Fibroblast of villous mesenchyme (primary cell): ENCODE results near the gene STAM. TPM values are rescaled to one million over a fixed set of nuclear protein-coding genes. Genes with fewer than 3 reads are reported as not detected.

Experiments
- DNase-seq: peaks from one replicate; pipeline ENCODE4 v3.0.0-alpha.2; 2010; ENCODE audit warnings: low read depth
- H3K4me3 ChIP-seq: 2 replicates; pipeline ENCODE4 v1.5.1; 2011; ENCODE audit warnings: low read depth, mild to moderate bottlenecking, low read length
- total RNA-seq: library from RNA; depleted of rRNA; stranded (reverse); fragments of >200 nt; gene quantifications from 2 replicates; pipeline ENCODE4 v1.2.3, GENCODE V29; 2012
- TF ChIP-seq, protein P1 (sequence below): IDR thresholded peaks from 2 replicates; pipeline ENCODE4 v1.5.1; 2012; ENCODE audit warnings: low read depth, mild to moderate bottlenecking, low read length; ENCODE audit not compliant: insufficient read depth

The STAM gene
- total RNA-seq, 1 donor, result 46.6 TPM

DNA sequence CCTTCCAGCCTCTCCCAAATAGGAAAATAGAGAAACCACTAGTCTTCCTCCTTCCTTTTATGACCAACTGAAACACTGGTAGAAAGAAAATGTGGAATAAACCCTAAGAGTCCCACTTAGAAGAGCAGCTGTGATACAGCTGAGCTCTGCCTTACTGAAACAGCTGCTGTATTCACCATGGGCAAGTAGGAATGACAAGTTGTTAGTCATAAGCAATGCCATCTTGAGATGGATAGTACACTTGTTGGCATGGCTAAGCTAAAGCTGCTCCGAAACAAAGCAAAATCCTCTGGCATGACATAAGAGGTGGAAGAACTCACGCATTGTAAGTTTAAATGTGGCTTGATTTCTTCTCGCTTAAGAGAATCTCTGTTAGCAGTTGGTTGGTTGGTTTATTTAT is 59.8 kb downstream of the STAM start:
- DNase-seq, result no peak
- H3K4me3 ChIP-seq, result no peak overlapping the region
- TF ChIP-seq, protein P1, sequence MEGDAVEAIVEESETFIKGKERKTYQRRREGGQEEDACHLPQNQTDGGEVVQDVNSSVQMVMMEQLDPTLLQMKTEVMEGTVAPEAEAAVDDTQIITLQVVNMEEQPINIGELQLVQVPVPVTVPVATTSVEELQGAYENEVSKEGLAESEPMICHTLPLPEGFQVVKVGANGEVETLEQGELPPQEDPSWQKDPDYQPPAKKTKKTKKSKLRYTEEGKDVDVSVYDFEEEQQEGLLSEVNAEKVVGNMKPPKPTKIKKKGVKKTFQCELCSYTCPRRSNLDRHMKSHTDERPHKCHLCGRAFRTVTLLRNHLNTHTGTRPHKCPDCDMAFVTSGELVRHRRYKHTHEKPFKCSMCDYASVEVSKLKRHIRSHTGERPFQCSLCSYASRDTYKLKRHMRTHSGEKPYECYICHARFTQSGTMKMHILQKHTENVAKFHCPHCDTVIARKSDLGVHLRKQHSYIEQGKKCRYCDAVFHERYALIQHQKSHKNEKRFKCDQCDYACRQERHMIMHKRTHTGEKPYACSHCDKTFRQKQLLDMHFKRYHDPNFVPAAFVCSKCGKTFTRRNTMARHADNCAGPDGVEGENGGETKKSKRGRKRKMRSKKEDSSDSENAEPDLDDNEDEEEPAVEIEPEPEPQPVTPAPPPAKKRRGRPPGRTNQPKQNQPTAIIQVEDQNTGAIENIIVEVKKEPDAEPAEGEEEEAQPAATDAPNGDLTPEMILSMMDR, result no peak

DNA sequence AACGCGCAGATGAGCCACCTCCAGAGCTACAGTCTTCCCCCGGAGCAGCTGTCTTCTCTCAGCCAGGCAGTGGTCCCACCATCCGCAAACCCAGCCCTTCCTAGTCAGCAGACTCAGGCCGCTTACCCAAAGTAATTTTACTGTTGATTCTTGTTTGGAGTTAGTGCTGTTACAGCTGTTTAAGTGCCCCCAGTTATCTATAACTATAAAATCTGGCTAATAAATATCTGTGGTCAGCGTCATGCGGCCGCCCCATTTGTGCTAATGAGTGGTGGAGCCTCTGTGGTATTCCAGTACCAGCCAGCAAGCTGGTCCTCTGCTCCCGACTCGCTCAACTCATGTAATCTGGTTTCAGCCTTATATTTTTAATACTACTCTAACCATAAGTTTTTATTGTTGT is 64.9 kb downstream of the STAM start:
- peak; percentile 92 for DNase-seq
- TF ChIP-seq, protein P1, result no peak
- H3K4me3 ChIP-seq, result no peak overlapping the region

GRCh38 chr10:17709492-17709891 is 65.5 kb downstream of the STAM start:
- TF ChIP-seq, protein P1, result no peak
- peak; percentile 24 for DNase-seq
- H3K4me3 ChIP-seq, result no peak overlapping the region

DNA sequence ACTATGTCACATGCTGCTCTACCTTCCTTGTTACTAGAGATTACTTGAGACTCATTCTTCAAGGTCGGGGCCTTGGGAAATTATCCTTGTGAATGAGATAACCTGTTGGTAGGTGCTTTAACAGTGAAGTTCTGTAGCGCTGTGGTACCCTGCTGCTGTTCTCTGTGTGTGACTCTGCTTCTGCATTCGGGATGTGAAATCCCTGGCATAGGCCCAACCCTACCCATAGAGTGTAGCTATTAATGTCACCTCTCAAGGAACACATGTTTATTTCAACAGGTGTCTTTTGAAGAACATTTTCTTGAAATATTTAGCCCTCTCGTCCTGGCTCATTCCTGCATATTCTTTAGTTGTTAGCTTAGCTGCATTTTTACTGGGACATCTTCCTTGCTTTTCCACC is 66.2 kb downstream of the STAM start:
- no peak for DNase-seq
- H3K4me3 ChIP-seq, result no peak overlapping the region
- TF ChIP-seq, protein P1, result no peak

DNA sequence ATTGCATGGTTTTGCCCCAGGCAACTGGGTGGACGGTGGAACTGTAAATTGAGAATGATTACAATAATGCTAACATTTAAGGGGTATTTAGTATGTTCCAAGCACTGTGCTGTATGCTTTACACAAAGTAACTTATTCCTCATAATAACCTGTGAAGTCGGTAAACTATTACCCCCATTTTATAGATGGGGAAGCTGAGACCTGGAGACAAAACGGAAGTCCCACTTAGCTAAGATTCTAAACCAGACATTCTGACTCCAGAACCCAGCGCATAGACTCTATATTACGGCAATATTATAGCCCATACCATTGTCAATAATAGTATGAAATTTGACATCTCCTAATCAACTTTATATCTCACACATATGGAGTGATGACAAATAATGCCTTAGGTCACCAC is 68.1 kb downstream of the STAM start:
- DNase-seq, result no peak
- TF ChIP-seq, protein P1, result no peak
- no peak overlapping the region for H3K4me3 ChIP-seq

- H3K4me3 ChIP-seq, result no peak overlapping the region
Measured at GRCh38 chr10:17712717-17713471, 68.9 kb downstream of the STAM start.

More at GRCh38 chr10:17712717-17713471, 68.9 kb downstream of the STAM start:
- TF ChIP-seq, protein P1, result no peak
- no peak for DNase-seq
